Measurements from ENCODE around the gene DLX5. TPM values are rescaled to one million over a fixed set of nuclear protein-coding genes. Genes with fewer than 3 reads are reported as not detected.
"Not testable (repeated sequence)": the region's sequence is repeated elsewhere in the genome, so short reads cannot be mapped to it uniquely, and the experiment has no call there.

Gene DLX5
- total RNA-seq, result 0.22 TPM
- long read RNA-seq, result 0 reads

DNA sequence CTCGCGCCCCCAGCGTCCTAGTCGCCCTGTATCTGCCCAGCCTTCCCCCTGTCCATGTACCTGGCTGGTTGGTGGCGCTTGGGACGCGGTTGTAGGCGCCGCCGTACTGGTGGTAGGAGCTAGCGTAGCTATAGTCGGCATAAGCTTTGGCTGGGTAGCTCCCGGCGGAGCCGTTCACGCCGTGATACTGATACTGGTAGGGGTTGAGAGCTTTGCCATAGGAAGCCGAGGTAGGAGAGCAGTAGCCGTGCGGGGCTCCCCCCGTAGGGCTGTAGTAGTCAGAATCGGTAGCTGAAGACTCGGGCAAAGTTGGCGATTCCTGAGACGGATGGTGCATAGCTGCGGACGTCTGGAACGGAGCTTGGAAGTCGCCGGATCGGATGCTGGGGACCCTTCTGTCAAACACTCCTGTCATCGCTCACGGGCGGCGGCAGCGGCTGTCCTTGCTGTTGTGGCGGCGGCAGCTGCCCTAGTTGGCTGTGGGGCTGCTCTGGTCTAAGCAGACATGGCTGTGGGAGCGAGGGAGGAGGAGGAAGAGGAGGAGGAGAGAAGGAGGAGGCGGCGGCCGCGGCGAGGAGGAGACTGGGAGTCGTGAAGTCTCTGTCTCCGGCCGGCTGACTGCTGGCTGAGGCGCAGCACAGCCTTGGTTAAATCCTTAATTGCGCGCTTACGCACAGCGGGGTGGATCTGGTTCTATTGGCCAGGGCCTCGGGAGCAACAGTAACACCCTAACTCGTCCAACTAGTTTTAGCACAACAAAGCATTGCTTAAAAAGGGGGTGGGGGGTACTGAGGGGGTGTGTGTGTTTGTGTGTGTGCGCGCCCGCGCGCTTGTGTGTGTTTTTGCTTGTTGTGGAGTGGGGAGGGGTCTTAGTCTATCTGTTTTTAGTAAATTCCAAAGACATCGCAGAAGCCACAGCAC, at the start of gene DLX5:
DLX5 (minus strand) TSS at position 623 of the 921 bp plus-strand sequence; CDS start at position 415, 208 bp downstream.
- intact Hi-C loops (cut with DNase I), result no loop called here
- DNase-seq (ENCODE audit: low spot score), result no peak

GRCh38 chr7:97072025-97072424, 47.4 kb upstream of the DLX5 start:
- DNase-seq (ENCODE audit: low spot score); intact Hi-C loops (cut with DNase I): not testable (repeated sequence)

GRCh38 chr7:97064972-97065587, 40.4 kb upstream of the DLX5 start:
- intact Hi-C loops (cut with DNase I), result no loop called here

DNA sequence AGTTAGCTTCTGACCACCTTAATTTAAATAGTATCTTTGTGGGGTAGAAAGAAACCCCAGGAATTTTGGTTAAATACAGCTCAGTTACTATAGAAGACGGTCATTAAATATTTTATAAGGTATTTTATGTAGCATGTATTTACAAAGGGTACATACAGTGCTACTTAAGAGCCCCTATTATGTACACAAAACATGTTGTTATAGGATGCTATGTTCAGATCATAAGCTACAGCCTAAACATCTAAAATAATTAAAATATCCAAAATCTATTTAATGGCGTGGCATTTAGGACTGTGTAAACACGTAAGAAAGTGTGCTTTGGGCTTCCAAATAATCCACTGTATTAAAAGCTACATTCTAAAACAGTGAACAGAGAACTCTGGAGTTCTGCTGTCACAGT, 39.4 kb upstream of the DLX5 start:
- intact Hi-C loops (cut with DNase I), result no loop called here

More at GRCh38 chr7:97064972-97065587, 40.4 kb upstream of the DLX5 start:
- no peak for DNase-seq (ENCODE audit: low spot score)

GRCh38 chr7:97043281-97043680, 18.6 kb upstream of the DLX5 start:
- no peak for DNase-seq (ENCODE audit: low spot score)
- intact Hi-C loops (cut with DNase I), result no loop called here

More for the DNA sequence above, 39.4 kb upstream of the DLX5 start:
- DNase-seq (ENCODE audit: low spot score), result no peak

DNA sequence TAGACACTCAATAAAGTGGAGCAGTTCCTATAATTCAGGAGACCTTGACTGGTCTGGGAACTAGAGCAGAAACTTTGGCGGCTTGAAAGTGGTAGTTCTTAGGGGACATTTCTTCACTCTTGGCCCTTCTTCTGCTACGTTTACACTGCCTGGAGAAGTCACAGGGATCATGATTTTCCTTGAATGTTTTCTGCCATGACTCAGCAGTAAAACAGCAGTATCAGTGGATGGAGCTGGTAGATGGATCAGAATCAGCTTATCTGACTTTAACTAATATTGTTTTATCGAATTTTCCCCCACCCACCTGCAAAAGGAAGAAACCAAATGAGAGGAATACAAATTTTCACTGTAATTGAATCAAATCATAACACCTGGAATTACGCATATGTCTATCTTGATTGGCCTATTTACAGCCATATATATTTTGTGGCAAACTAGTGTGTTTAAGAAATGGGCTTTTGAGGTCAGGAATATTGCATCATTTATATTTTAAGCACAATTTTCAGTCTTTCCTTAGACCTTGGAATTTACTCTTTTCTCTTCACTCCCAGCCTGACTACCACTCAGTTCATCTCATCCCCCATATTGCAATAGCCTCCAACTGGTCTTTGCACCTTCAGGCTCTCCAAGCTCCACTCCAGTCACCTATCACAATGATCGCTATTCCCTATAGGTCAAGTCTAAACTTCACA, 14.9 kb upstream of the DLX5 start:
- intact Hi-C loops (cut with DNase I), result no loop called here
- no peak for DNase-seq (ENCODE audit: low spot score)

DNA sequence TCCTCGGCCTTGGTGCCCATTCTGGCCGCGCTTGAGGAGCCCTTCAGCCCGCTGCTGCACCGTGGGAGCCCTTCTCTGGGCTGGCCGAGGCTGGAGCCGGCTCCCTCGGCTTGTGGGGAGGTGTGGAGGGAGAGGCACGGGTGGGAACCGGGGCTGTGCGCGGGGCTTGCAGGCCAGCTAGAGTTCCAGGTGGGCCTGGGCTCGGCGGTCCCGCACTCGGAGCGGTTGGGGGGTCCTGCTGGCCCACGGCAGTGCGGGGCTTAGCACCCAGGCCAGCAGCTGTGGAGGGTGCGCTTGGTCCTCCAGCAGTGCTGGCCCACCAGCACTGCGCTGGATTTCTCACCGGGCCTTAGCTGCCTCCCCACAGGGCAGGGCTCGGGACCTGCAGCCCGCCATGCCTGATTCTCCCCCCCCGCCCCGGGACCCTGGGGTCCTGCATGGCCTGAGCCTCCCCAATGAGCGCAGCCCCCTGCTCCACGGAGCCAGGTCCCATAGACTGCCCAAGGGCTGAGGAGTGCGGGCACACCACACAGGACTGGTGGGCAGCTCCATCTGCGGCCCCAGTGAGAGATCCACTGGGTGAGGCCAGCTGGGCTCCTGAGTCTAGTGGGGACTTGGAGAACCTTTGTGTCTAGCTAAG, 9.7 kb upstream of the DLX5 start:
- DNase-seq (ENCODE audit: low spot score); intact Hi-C loops (cut with DNase I): not testable (repeated sequence)

DNA sequence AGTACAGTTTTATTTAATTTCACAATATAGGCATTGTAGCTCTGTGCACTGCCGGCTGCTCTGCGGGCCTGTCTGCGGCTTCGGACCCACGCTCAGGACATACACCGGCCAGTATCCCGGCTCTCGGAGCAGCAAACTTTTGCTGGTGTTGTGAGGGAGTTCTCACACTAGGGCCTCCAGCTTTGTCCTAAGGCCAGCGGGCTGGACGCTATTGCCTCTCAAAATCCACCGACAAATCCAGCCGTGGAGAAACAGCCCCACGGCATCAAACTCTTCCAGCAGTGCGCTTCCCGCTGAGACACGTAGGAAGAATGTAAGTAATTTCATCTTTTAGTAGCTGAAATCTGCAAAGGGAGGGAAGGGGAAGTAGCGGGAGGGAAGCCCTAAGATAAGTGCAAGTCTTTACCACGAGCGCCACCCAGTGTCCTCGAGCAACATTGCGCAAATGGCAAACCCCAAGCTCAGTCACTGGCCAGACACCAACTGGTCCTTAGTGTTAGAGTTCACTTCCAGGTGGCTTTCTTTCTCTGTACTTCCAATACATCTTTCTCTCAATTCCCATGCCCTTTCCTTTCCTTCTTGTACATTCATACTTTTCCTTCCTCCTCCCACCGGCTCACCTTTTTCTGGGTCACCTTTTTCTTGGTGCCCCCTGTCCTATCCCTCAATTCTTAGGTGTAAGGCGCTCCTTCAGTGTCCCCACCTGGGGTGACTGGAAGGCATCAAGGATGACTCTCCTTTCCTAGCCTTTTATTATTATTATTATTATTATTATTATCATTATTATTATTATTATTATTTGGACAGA, 3.0 kb upstream of the DLX5 start:
- intact Hi-C loops (cut with DNase I), result loop anchor here (2.0 kb wide), 1 partner anchor 953 kb away; no protein-coding TSS in a partner anchor
- no peak for DNase-seq (ENCODE audit: low spot score)

GRCh38 chr7:97026715-97027426, 2.2 kb upstream of the DLX5 start:
- DNase-seq (ENCODE audit: low spot score), result no peak
- intact Hi-C loops (cut with DNase I), result loop anchor here (2.0 kb wide), 1 partner anchor 952 kb away; no protein-coding TSS in a partner anchor

DNA sequence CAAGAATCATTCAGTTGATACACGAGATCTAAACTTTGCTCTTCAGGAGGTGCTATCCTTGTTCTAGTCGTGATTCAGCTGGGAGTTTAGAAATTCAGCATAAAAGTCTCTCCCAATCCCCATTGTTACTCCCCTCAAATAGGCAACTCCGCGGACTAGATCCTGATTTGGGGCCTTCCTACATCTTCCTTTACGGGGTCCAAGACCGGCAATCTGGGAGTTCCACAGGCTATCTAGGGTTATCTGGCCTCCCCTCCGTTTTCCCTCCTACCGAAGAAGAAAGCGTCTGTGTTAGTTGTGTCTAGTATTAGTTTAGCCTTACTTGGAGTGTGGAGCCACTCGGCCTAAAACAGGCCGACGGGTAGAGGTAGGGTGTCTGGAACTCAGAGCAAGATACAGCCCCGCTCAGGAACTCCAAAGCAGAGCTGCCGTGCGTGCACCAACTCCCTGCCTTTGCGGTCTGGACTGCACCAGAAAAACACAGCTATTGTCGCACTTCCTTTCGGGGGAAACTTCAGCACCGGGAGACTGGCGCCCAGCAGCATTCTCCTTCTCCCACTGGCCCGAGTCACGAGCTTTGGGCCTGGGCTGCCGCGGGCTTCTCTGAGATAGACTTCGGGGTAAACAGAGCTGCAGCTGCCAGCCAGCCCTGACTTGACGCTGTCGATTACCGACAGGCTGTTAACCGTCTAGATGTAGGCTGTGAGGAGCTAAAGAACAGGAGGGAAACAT, 1.5 kb upstream of the DLX5 start:
- DNase-seq (ENCODE audit: low spot score), result no peak
- intact Hi-C loops (cut with DNase I), result loop anchor here (2.0 kb wide), 1 partner anchor 951 kb away; no protein-coding TSS in a partner anchor

DNA sequence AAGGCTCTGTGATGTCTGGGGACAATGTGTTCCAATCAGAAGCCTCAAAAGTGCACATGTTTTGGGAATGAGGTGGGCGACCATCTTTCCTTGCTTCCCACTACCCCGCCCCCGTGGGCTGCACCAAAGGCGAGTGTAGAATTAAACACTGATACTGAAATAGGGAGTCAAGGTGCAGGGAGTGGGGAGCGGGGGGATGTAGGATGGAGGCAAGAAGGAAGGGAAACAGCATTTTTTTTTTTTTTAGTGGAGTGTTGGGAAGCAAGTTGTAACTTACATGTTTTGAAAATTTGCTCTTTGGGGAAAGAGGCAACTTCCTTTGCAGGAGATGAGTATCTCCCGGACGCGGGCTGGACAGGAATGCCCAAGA, 484 bp upstream of the DLX5 start:
- DNase-seq (ENCODE audit: low spot score), result no peak
- intact Hi-C loops (cut with DNase I), result no loop called here

- no peak for DNase-seq (ENCODE audit: low spot score)
- intact Hi-C loops (cut with DNase I), result no loop called here
Observed at GRCh38 chr7:97022491-97023306, 1.9 kb downstream of the DLX5 start.

GRCh38 chr7:97021747-97022490, 2.7 kb downstream of the DLX5 start:
- intact Hi-C loops (cut with DNase I), result no loop called here
- DNase-seq (ENCODE audit: low spot score), result no peak

DNA sequence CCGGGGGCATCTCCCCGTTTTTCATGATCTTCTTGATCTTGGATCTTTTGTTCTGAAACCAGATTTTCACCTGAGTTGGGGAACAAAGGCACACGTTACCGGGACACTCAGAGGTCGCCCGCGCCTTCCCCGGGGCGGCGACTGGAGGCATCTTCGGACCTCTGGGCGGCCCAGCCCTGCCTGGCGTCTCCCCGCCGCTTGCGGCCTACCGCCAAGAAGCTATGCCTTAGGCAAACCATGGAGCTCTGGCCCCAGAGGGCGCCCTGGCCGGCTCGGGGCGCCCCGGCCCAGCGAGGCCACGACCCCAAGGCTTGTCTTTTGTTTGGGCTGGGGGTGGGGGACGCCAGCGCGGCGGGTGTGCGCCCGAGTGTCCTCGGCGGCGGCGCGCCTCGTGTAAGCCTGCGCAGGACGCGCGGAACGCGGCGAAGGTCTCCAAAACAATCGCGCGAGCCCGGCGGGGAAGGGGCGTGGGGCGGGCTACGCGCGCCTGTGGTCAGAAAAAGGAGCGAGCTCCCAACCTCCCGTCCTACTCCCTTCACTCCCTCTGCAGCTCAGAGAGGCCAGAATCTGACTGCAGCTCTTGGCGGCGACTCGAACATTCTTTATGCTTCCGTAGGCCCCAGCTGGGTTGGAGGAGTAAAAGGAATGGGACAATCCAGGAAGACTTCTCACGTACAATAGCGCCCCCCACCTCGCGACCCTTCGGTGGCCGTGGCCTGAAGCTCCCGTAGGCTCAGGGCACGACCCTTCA, 3.5 kb downstream of the DLX5 start:
- intact Hi-C loops (cut with DNase I), result no loop called here
- DNase-seq (ENCODE audit: low spot score), result no peak

- intact Hi-C loops (cut with DNase I), result no loop called here
Observed at GRCh38 chr7:97020601-97020995, 4.0 kb downstream of the DLX5 start.

More at GRCh38 chr7:97020601-97020995, 4.0 kb downstream of the DLX5 start:
- no peak for DNase-seq (ENCODE audit: low spot score)

Measured in cardiac septum (tissue), 1 donor.